Adipocyte (in vitro differentiated cells): ENCODE data around the gene ANGEL1.

Source experiments
- DNase-seq: peaks from one replicate; pipeline ENCODE4 v3.0.0-alpha.2; 2015; ENCODE audit warnings: low read depth
- H3K27me3 ChIP-seq: replicated peaks from 2 replicates; pipeline ENCODE4 v1.7.0; 2013; ENCODE audit warnings: mild to moderate bottlenecking, low read length, moderate library complexity; ENCODE audit not compliant: control insufficient read depth, insufficient read depth
- H3K36me3 ChIP-seq: 2 replicates; pipeline ENCODE4 v1.7.0; 2013; ENCODE audit warnings: low read length, mild to moderate bottlenecking, moderate library complexity; ENCODE audit not compliant: control insufficient read depth, insufficient read depth, severe bottlenecking
- H3K4me1 ChIP-seq: 2 replicates; pipeline ENCODE4 v1.7.0; 2013; ENCODE audit warnings: mild to moderate bottlenecking, low read length, moderate library complexity; ENCODE audit not compliant: control insufficient read depth, insufficient read depth
- H3K4me3 ChIP-seq: 2 replicates; pipeline ENCODE4 v1.7.0; 2013; ENCODE audit warnings: mild to moderate bottlenecking, low read length, moderate library complexity
- H3K9ac ChIP-seq: 2 replicates; pipeline ENCODE4 v1.7.0; 2013; ENCODE audit warnings: mild to moderate bottlenecking, low read length, moderate library complexity
- H3K9me3 ChIP-seq: 2 replicates; pipeline ENCODE4 v1.7.0; 2013; ENCODE audit warnings: mild to moderate bottlenecking, low read length, moderate library complexity; ENCODE audit not compliant: control insufficient read depth

The ANGEL1 gene

GRCh38 chr14:76777721-76778120, 35.0 kb downstream of the ANGEL1 start:
- Histone ChIP-seq H3K9ac (no peak overlapping the region), H3K27me3 (no peaks in the 10 kb centered on the region), H3K9me3 (no peaks in the 10 kb centered on the region), H3K36me3 (peaks cover 8% of the 10 kb centered on the region), H3K4me1 (peaks cover 13% of the 10 kb centered on the region), H3K4me3 (no peak overlapping the region)
- DNase-seq, result no peak

- Histone ChIP-seq H3K4me1 (peaks cover 19% of the 10 kb centered on the region), H3K9ac (no peak overlapping the region), H3K9me3 (no peaks in the 10 kb centered on the region), H3K27me3 (no peaks in the 10 kb centered on the region), H3K36me3 (no peaks in the 10 kb centered on the region), H3K4me3 (no peak overlapping the region)
- DNase-seq, result no peak
Measured at GRCh38 chr14:76776428-76777251, 36.0 kb downstream of the ANGEL1 start.

DNA sequence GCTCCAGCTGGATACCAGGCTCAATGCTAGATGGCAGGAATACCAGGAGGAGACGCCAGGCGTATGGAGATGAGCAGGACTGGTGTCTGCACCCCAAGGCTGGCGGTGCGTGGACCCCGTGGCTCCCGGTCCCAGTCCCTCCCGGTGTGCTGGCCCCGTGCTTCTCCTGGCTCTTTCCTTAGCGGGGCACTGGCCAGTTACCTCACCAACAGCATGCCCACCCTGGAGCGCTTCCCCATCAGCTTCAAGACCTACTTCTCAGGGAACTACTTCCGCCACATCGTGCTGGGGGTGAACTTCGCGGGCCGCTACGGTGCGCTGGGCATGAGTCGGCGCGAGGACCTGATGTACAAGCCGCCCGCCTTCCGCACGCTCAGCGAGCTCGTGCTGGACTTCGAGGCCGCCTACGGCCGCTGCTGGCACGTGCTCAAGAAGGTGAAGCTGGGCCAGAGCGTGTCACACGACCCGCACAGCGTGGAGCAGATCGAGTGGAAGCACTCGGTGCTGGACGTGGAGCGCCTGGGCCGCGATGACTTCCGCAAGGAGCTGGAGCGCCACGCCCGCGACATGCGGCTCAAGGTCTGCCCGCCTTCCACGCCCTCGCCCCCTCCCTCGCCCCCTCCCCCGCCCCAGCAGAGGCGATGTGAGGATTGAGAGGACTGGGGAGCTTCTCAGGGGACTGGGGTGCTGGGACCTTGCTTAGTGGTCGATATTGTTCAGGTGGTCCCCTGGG, 36.8 kb downstream of the ANGEL1 start:
- no peak overlapping the region for H3K4me3 ChIP-seq
- H3K4me1 ChIP-seq, result peaks cover 19% of the 10 kb centered on the region
- no peaks in the 10 kb centered on the region for H3K27me3 ChIP-seq
- H3K9ac ChIP-seq, result no peak overlapping the region
- no peaks in the 10 kb centered on the region for H3K36me3 ChIP-seq
- no peak for DNase-seq
- no peaks in the 10 kb centered on the region for H3K9me3 ChIP-seq

DNA sequence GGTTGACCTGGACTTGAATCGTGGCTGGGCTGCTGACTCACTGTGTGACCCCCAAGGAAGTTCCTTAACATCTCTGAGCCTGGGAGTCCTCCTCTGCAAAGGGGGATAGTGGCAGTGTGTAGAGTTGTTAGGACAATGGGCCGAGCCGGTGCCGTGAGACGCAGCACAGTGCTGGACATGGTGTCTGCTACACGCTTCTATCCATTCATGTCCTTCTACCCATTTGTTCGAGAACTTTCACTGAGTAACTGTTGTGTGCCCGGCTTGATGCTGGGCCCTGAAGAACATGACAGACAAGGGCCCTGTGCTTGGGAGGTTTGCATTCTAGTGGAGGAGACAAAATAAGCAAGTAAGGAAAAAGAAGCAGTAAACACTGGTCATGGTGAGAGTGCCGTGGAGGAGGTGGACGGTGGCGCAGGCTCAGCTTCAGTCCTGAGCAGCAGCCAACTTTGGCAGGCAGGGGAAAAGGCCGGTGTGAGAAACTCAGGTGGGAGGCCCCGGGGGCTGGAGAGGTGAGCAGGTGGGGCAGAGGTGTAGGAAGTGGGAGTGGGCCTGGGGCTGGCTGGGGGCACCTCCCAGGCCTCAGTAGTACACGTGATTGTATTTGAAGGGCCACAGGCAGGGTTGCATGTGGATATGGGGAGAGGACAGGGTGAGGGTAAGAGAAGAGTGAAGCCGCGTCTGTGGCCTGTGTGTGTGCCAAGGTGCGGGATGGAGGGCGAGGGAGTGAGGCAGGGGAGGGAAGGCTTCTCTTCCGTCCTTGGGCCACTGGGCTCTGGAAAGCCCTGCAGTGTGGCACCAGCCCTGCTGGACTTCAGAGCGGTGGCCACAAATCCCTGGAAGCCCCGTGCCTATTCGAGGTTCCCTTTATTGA, 37.6 kb downstream of the ANGEL1 start:
- Histone ChIP-seq H3K27me3 (no peaks in the 10 kb centered on the region), H3K4me1 (peaks cover 19% of the 10 kb centered on the region), H3K36me3 (no peaks in the 10 kb centered on the region), H3K9me3 (no peaks in the 10 kb centered on the region), H3K4me3 (no peak overlapping the region), H3K9ac (no peak overlapping the region)
- DNase-seq, result no peak

GRCh38 chr14:76773956-76774820, 38.5 kb downstream of the ANGEL1 start:
- H3K9me3 ChIP-seq, result no peaks in the 10 kb centered on the region
- H3K4me1 ChIP-seq, result peaks cover 19% of the 10 kb centered on the region
- no peak for DNase-seq
- H3K27me3 ChIP-seq, result no peaks in the 10 kb centered on the region
- H3K9ac ChIP-seq, result no peak overlapping the region
- H3K36me3 ChIP-seq, result no peaks in the 10 kb centered on the region
- no peak overlapping the region for H3K4me3 ChIP-seq

- peak; percentile 84 for DNase-seq
Measured at GRCh38 chr14:76773188-76773885, 39.3 kb downstream of the ANGEL1 start.

GRCh38 chr14:76772300-76773187, 40.1 kb downstream of the ANGEL1 start:
- Histone ChIP-seq H3K9ac (peak overlapping the region; percentile 36), H3K4me1 (peaks cover 19% of the 10 kb centered on the region), H3K27me3 (no peaks in the 10 kb centered on the region), H3K9me3 (no peaks in the 10 kb centered on the region), H3K4me3 (peak overlapping the region; percentile 9), H3K36me3 (no peaks in the 10 kb centered on the region)
- DNase-seq, result peak; percentile 59

More at GRCh38 chr14:76773188-76773885, 39.3 kb downstream of the ANGEL1 start:
- Histone ChIP-seq H3K36me3 (no peaks in the 10 kb centered on the region), H3K9ac (peak overlapping the region; percentile 36), H3K9me3 (no peaks in the 10 kb centered on the region), H3K27me3 (no peaks in the 10 kb centered on the region), H3K4me3 (peak overlapping the region; percentile 9), H3K4me1 (peaks cover 19% of the 10 kb centered on the region)

DNA sequence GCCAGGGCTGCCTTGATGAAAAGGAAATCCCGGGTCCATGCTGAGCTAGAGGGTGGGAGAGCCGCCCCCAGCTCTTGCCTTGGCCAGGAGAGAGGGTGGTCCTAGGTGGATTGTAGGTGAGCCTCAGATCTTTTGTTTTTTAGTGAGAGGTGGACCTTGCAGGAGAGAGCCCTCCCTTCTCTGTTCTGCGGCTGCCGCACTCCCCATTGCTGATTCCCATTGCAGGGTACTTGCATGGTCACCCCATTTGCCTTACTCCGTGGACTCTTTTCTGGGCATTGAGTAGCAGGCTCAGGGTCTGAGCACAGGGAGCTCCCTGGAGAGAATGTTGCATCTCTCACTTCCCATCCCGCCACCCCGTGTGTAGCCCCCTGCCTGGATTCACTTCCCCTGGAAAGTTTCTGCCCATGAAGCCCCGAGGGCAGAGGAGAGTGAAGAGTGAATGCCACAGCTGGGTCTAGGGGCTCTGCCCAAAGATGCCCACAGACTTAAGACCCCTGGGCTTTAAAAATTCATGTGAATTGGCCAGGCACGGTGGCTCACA, 41.2 kb downstream of the ANGEL1 start:
- H3K9ac ChIP-seq, result no peak overlapping the region
- H3K4me3 ChIP-seq, result no peak overlapping the region
- no peaks in the 10 kb centered on the region for H3K36me3 ChIP-seq
- no peak for DNase-seq
- no peaks in the 10 kb centered on the region for H3K27me3 ChIP-seq
- peaks cover 19% of the 10 kb centered on the region for H3K4me1 ChIP-seq
- no peaks in the 10 kb centered on the region for H3K9me3 ChIP-seq
